B cell (primary cell): ENCODE measurements around the gene ZMYND8.

ENCODE experiments used
- EZH2 ChIP-seq: IDR thresholded peaks from 2 replicates; pipeline ENCODE4 v1.6.1; 2012; ENCODE audit warnings: borderline replicate concordance, low read depth, mild to moderate bottlenecking, moderate library complexity, low read length; ENCODE audit not compliant: insufficient read depth, poor library complexity, severe bottlenecking
- TF ChIP-seq, protein P1 (sequence below): fragments of 200-600 bp; IDR thresholded peaks from one replicate; pipeline ENCODE4 v1.8.0; 2022; ENCODE audit warnings: antibody characterized with exemption, mild to moderate bottlenecking

GRCh38 chr20:47337413-47337812, 19.1 kb downstream of the ZMYND8 start:
- TF ChIP-seq, protein P1, sequence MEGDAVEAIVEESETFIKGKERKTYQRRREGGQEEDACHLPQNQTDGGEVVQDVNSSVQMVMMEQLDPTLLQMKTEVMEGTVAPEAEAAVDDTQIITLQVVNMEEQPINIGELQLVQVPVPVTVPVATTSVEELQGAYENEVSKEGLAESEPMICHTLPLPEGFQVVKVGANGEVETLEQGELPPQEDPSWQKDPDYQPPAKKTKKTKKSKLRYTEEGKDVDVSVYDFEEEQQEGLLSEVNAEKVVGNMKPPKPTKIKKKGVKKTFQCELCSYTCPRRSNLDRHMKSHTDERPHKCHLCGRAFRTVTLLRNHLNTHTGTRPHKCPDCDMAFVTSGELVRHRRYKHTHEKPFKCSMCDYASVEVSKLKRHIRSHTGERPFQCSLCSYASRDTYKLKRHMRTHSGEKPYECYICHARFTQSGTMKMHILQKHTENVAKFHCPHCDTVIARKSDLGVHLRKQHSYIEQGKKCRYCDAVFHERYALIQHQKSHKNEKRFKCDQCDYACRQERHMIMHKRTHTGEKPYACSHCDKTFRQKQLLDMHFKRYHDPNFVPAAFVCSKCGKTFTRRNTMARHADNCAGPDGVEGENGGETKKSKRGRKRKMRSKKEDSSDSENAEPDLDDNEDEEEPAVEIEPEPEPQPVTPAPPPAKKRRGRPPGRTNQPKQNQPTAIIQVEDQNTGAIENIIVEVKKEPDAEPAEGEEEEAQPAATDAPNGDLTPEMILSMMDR = no peak
- no peak for TF ChIP-seq EZH2
